ENCODE measurements around the gene TAF4B.

DNA sequence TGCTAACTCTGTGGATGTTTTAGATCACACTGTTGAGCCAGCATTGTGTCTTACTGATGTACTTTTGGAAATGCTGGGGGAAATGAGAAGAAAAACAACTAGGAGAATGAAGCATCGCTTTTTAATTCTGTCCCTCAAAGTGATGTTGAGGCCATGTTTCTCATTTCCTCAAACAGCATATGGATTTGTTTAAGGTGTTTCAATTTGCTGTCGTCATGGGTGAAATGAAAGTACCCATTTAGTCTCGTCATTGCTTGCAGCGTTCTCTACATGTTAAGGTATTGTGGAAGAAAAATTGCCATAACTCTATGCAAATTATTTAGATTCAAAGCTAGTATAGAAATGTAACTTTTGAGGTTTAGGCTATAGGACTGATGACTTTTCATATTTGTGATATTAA, 170.8 kb downstream of the TAF4B start:
- TF ChIP-seq, protein P1, sequence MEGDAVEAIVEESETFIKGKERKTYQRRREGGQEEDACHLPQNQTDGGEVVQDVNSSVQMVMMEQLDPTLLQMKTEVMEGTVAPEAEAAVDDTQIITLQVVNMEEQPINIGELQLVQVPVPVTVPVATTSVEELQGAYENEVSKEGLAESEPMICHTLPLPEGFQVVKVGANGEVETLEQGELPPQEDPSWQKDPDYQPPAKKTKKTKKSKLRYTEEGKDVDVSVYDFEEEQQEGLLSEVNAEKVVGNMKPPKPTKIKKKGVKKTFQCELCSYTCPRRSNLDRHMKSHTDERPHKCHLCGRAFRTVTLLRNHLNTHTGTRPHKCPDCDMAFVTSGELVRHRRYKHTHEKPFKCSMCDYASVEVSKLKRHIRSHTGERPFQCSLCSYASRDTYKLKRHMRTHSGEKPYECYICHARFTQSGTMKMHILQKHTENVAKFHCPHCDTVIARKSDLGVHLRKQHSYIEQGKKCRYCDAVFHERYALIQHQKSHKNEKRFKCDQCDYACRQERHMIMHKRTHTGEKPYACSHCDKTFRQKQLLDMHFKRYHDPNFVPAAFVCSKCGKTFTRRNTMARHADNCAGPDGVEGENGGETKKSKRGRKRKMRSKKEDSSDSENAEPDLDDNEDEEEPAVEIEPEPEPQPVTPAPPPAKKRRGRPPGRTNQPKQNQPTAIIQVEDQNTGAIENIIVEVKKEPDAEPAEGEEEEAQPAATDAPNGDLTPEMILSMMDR (IDR thresholded peaks at IDR 0.05; ENCODE audit: low read depth, low read length), result no peak
- TF ChIP-seq EZH2phosphoT487 (IDR thresholded peaks at IDR 0.05; ENCODE audit: low read depth), result no peak
